ENCODE results near the gene KBTBD12.
A peak's percentile ranks its signal among the peaks of the same experiment; 100 is the strongest.

KBTBD12 gene

GRCh38 chr3:128006061-128007032, 91.3 kb downstream of the KBTBD12 start:
- no peak overlapping the region for H3K27ac ChIP-seq
- H3K4me3 ChIP-seq (ENCODE audit: low read depth, low read length), result no peak overlapping the region
- H3K9me3 ChIP-seq (ENCODE audit: control insufficient read depth, low read length), result no peaks in the 10 kb centered on the region
- H3K4me1 ChIP-seq, result peaks cover under 1% of the 10 kb centered on the region
- H3K9ac ChIP-seq, result no peak overlapping the region
- H3K27me3 ChIP-seq (ENCODE audit: control insufficient read depth, insufficient read depth, low read length), result no peaks in the 10 kb centered on the region
- H3K36me3 ChIP-seq (ENCODE audit: control insufficient read depth, insufficient read depth, low read length), result no peaks in the 10 kb centered on the region
- H2AFZ ChIP-seq, result no peak overlapping the region
- H3K4me2 ChIP-seq (ENCODE audit: low read length), result no peak overlapping the region
- no peaks in the 10 kb centered on the region for H3K79me2 ChIP-seq
- TF ChIP-seq, protein P1, sequence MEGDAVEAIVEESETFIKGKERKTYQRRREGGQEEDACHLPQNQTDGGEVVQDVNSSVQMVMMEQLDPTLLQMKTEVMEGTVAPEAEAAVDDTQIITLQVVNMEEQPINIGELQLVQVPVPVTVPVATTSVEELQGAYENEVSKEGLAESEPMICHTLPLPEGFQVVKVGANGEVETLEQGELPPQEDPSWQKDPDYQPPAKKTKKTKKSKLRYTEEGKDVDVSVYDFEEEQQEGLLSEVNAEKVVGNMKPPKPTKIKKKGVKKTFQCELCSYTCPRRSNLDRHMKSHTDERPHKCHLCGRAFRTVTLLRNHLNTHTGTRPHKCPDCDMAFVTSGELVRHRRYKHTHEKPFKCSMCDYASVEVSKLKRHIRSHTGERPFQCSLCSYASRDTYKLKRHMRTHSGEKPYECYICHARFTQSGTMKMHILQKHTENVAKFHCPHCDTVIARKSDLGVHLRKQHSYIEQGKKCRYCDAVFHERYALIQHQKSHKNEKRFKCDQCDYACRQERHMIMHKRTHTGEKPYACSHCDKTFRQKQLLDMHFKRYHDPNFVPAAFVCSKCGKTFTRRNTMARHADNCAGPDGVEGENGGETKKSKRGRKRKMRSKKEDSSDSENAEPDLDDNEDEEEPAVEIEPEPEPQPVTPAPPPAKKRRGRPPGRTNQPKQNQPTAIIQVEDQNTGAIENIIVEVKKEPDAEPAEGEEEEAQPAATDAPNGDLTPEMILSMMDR (IDR thresholded peaks at IDR 0.05), result no peak

GRCh38 chr3:128007033-128007424, 92.0 kb downstream of the KBTBD12 start:
- H3K4me1 ChIP-seq, result peaks cover 3% of the 10 kb centered on the region
- H3K9ac ChIP-seq, result no peak overlapping the region
- H3K36me3 ChIP-seq (ENCODE audit: control insufficient read depth, insufficient read depth, low read length), result no peaks in the 10 kb centered on the region
- no peaks in the 10 kb centered on the region for H3K27me3 ChIP-seq (ENCODE audit: control insufficient read depth, insufficient read depth, low read length)
- TF ChIP-seq, protein P1 (IDR thresholded peaks at IDR 0.05), result no peak
- no peaks in the 10 kb centered on the region for H3K9me3 ChIP-seq (ENCODE audit: control insufficient read depth, low read length)
- H2AFZ ChIP-seq, result no peak overlapping the region
- no peaks in the 10 kb centered on the region for H3K79me2 ChIP-seq
- H3K4me3 ChIP-seq (ENCODE audit: low read depth, low read length), result no peak overlapping the region
- H3K4me2 ChIP-seq (ENCODE audit: low read length), result no peak overlapping the region
- no peak overlapping the region for H3K27ac ChIP-seq

DNA sequence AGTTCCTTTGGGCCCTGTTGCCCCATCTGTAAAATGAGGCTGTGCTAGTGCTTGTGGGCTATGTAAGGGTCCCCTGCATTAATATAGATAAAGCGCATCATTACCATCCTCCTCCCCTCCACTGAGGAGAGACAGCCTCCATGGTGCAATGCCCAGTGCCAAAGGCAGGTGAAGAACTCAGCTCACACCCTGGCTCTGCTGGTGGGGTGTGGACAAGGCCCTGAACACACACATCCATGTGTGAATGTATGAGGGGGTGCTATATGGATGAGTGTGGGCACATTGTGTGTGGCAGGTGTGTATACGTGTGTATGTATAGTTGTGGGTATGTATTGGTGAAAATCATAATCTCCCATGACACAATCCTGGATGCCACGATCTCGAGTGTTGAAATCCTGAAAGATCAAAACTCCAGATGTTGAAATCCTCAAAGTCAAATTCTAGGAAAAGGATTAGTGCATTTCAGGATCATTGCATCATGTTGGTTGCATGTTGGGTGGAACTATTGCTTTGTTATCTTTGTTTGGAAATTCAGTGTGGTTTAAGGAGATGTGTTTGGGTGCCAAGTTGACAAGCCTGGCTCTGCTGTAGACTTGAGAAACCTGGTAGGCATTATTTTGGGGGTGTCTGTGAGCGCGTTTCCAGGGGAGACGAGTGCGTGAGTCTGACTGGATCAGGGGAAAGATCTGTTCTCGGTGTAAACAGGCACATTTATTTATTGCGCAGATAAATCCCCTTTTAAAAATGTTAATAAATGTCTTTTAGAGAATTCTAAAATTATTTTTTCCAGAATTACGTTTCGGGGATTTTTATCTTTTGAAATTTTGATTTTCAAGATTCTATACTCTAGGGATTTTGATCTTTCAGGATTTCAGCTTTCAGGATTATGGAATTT, 95.2 kb downstream of the KBTBD12 start:
- H3K36me3 ChIP-seq (ENCODE audit: control insufficient read depth, insufficient read depth, low read length), result no peaks in the 10 kb centered on the region
- peaks cover 3% of the 10 kb centered on the region for H3K4me1 ChIP-seq
- H2AFZ ChIP-seq, result no peak overlapping the region
- no peak overlapping the region for H3K4me2 ChIP-seq (ENCODE audit: low read length)
- no peaks in the 10 kb centered on the region for H3K79me2 ChIP-seq
- H3K4me3 ChIP-seq (ENCODE audit: low read depth, low read length), result no peak overlapping the region
- no peak overlapping the region for H3K9ac ChIP-seq
- no peak overlapping the region for H3K27ac ChIP-seq
- H3K9me3 ChIP-seq (ENCODE audit: control insufficient read depth, low read length), result no peaks in the 10 kb centered on the region
- TF ChIP-seq, protein P1 (IDR thresholded peaks at IDR 0.05), result no peak
- H3K27me3 ChIP-seq (ENCODE audit: control insufficient read depth, insufficient read depth, low read length), result no peaks in the 10 kb centered on the region

DNA sequence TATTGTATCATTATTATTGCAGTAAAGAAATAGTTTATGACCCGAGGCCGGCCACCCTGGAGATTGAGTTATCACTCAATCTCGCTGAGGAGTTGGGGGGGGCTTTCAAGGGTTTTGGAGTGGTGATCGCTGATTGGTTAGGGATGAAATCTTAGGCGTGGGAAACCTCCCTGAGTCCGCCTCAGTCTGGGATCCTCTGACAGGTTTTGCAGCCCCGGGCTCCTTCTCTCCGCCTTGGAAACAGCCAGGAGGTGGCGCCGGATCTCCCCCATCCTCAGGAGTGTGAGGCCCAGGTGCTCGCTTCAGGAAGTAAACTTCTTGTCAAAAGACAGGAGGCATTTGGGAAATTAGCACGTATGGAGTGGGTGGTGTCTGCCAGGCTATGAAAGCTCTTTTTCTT, 96.1 kb downstream of the KBTBD12 start:
- TF ChIP-seq, protein P1 (IDR thresholded peaks at IDR 0.05), result peak; percentile 59
- no peaks in the 10 kb centered on the region for H3K27me3 ChIP-seq (ENCODE audit: control insufficient read depth, insufficient read depth, low read length)
- no peaks in the 10 kb centered on the region for H3K79me2 ChIP-seq
- no peak overlapping the region for H3K4me3 ChIP-seq (ENCODE audit: low read depth, low read length)
- no peak overlapping the region for H3K9ac ChIP-seq
- H3K36me3 ChIP-seq (ENCODE audit: control insufficient read depth, insufficient read depth, low read length), result no peaks in the 10 kb centered on the region
- no peaks in the 10 kb centered on the region for H3K9me3 ChIP-seq (ENCODE audit: control insufficient read depth, low read length)
- H3K27ac ChIP-seq, result no peak overlapping the region
- H3K4me1 ChIP-seq, result peaks cover 3% of the 10 kb centered on the region
- peak overlapping the region; percentile 6 for H3K4me2 ChIP-seq (ENCODE audit: low read length)
- peak overlapping the region; percentile 66 for H2AFZ ChIP-seq

All from parathyroid adenoma (tissue), 2 donors.